ENCODE results near the gene WDPCP. TPM values are rescaled to one million over a fixed set of nuclear protein-coding genes. Genes with fewer than 3 reads are reported as not detected.

WDPCP gene
- total and polyA plus RNA-seq, 2 of the 4 experiments (the other 2 are of a cell fraction): 2.2 to 10.2 TPM

- H3K56ac ChIP-seq (ENCODE audit: extremely low read depth, insufficient read depth, low read length): no peak overlapping the region
- H2AK9ac ChIP-seq (replicated peaks; ENCODE audit: low read depth, low read length, poor library complexity): no peak overlapping the region
- no peak overlapping the region for H4K91ac ChIP-seq (ENCODE audit: insufficient read depth, low read depth, low read length)
- H3K9me3 ChIP-seq (ENCODE audit: control insufficient read depth, insufficient read depth, low read length): no peaks in the 10 kb centered on the region
- H2BK5ac ChIP-seq (ENCODE audit: low read depth, low read length, poor library complexity, severe bottlenecking): no peak overlapping the region
- no peak overlapping the region for H3K14ac ChIP-seq (replicated peaks; ENCODE audit: low read depth, low read length)
- TF ChIP-seq RAD21 (IDR thresholded peaks at IDR 0.05; ENCODE audit: low read length) (no peak), CEBPB (IDR thresholded peaks at IDR 0.05; ENCODE audit: low read depth, low read length) (no peak), BHLHE40 (IDR thresholded peaks at IDR 0.05; ENCODE audit: low read depth, low read length) (no peak), POLR2A (IDR thresholded peaks at IDR 0.05; ENCODE audit: low read depth, low read length) (no peak), USF2 (IDR thresholded peaks at IDR 0.05; ENCODE audit: low read depth, low read length) (no peak), FOS (IDR thresholded peaks at IDR 0.05; ENCODE audit: low read depth, low read length) (no peak), MAFK (IDR thresholded peaks at IDR 0.05; ENCODE audit: low read depth, low read length) (no peak), RCOR1 (IDR thresholded peaks at IDR 0.05; ENCODE audit: insufficient replicate concordance, low read length) (no peak)
- H3K36me3 ChIP-seq (ENCODE audit: control insufficient read depth, insufficient read depth, low read length): no peaks in the 10 kb centered on the region
- no TSS peak for BruUV-seq (replicated peaks)
- H3K18ac ChIP-seq (ENCODE audit: low read depth, low read length): no peak overlapping the region
- H2AK5ac ChIP-seq (ENCODE audit: low read depth, low read length): no peak overlapping the region
- no peak overlapping the region for H3K27ac ChIP-seq (ENCODE audit: insufficient read depth, low read length)
- WGBS, 2 experiments (ENCODE audit: extremely low coverage in 2 of 2, insufficient read length in 1 of 2): no CpG with 5 or more reads among the region's 2 CpGs
- intact Hi-C loops (cut with micrococcal nuclease): no loop called here
- dilution Hi-C loops (cut with HindIII; ENCODE audit: low sequenced_read_pairs, unreplicated experiment): no loop called here
- no peaks in the 10 kb centered on the region for H3K4me1 ChIP-seq (ENCODE audit: control insufficient read depth, insufficient read depth, low read length)
- no peaks in the 10 kb centered on the region for H4K20me1 ChIP-seq (ENCODE audit: insufficient read depth, low read length)
- H2AFZ ChIP-seq (replicated peaks; ENCODE audit: low read length, poor library complexity): no peak overlapping the region
- H3K23ac ChIP-seq (ENCODE audit: low read depth, low read length): no peak overlapping the region
- no peak overlapping the region for H3K4me3 ChIP-seq (ENCODE audit: insufficient read depth, low read depth, low read length)
- in situ Hi-C loops (cut with MboI; ENCODE audit: low sequenced_read_pairs): no loop called here
- H3K4ac ChIP-seq (ENCODE audit: low read depth, low read length): no peak overlapping the region
- CTCF ChIA-PET: no interaction called here
- no peaks in the 10 kb centered on the region for H3K79me1 ChIP-seq (ENCODE audit: low read depth in 1 of 2, low read length in 2 of 2)
- no peak overlapping the region for H2BK20ac ChIP-seq (ENCODE audit: low read depth, low read length)
- POLR2A ChIA-PET (ENCODE audit: unreplicated experiment): no interaction called here
- no peaks in the 10 kb centered on the region for H3K9me1 ChIP-seq (ENCODE audit: insufficient read depth, low read length)
- no peak overlapping the region for H3K9ac ChIP-seq (ENCODE audit: low read depth, low read length)
- DNase-seq (no peak), ATAC-seq (ENCODE audit: low read depth) (no peak)
- H4K5ac ChIP-seq (ENCODE audit: low read depth, low read length): no peak overlapping the region
- no peak overlapping the region for H2BK120ac ChIP-seq (ENCODE audit: low read depth, low read length)
- H3K4me2 ChIP-seq (ENCODE audit: low read depth, low read length): no peak overlapping the region
- no peak overlapping the region for H4K8ac ChIP-seq (ENCODE audit: low read depth in 2 of 2, low read length in 2 of 2)
- no peak overlapping the region for H2BK15ac ChIP-seq (ENCODE audit: low read depth, low read length)
- H3K27me3 ChIP-seq (ENCODE audit: control insufficient read depth, insufficient read depth, low read length): no peaks in the 10 kb centered on the region
These were observed 330.8 kb downstream of the WDPCP start for GRCh38 chr2:63257473-63257872.

Data from IMR-90 (cell line).